Testis (tissue), 2 donors: Measurements from ENCODE around the gene BMERB1.

ENCODE experiments used
- CTCF ChIP-seq, 3 experiments: fragments of 450-650 bp in 2 of 3; fragments of 200-600 bp in 1 of 3; sonication (generic) in 1 of 3; IDR thresholded peaks; one replicate each; pipeline ENCODE4 v1.5.1; 2016 to 2019; ENCODE audit warnings: antibody characterized with exemption in 3 of 3, mild to moderate bottlenecking in 2 of 3, moderate library complexity in 1 of 3
- POLR2A ChIP-seq: fragments of 450-650 bp; IDR thresholded peaks from one replicate; pipeline ENCODE4 v1.6.1; 2017; ENCODE audit warnings: antibody characterized with exemption, mild to moderate bottlenecking, moderate library complexity

GRCh38 chr16:15604460-15605440 lies 170.4 kb downstream of the BMERB1 start:
- TF ChIP-seq CTCF (IDR thresholded peaks at IDR 0.05), result no peak
- no peak for TF ChIP-seq POLR2A
